ENCODE data around the gene EVC2.

- no peak for TF ChIP-seq POLR2A (IDR thresholded peaks at IDR 0.05)
- TF ChIP-seq, protein P1, sequence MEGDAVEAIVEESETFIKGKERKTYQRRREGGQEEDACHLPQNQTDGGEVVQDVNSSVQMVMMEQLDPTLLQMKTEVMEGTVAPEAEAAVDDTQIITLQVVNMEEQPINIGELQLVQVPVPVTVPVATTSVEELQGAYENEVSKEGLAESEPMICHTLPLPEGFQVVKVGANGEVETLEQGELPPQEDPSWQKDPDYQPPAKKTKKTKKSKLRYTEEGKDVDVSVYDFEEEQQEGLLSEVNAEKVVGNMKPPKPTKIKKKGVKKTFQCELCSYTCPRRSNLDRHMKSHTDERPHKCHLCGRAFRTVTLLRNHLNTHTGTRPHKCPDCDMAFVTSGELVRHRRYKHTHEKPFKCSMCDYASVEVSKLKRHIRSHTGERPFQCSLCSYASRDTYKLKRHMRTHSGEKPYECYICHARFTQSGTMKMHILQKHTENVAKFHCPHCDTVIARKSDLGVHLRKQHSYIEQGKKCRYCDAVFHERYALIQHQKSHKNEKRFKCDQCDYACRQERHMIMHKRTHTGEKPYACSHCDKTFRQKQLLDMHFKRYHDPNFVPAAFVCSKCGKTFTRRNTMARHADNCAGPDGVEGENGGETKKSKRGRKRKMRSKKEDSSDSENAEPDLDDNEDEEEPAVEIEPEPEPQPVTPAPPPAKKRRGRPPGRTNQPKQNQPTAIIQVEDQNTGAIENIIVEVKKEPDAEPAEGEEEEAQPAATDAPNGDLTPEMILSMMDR (IDR thresholded peaks at IDR 0.05): no peak
These were observed 180.3 kb downstream of the EVC2 start for GRCh38 chr4:5528031-5528436.
